Left renal cortex interstitium (tissue), 4 donors: ENCODE results near the gene PKDCC. TPM values are rescaled to one million over a fixed set of nuclear protein-coding genes. Genes with fewer than 3 reads are reported as not detected.
"Not testable (repeated sequence)": the region's sequence is repeated elsewhere in the genome, so short reads cannot be mapped to it uniquely, and the experiment has no call there.

Experiments
- DNase-seq, 4 donors: peaks; one replicate each; pipeline ENCODE4 v3.0.0-alpha.2; 2013; ENCODE audit warnings: low read depth in 4 of 4, low spot score in 2 of 4, missing footprints in 1 of 4
- polyA plus RNA-seq, 4 donors: library from polyadenylated mRNA; unstranded; fragments of 120-200 nt; gene quantifications; one replicate each; pipeline ENCODE4 v1.2.1, GENCODE V29; 2013; ENCODE audit not compliant: insufficient read length in 4 of 4

Gene PKDCC
- polyA plus RNA-seq, 4 donors = 337 to 427 (median 394) TPM

DNA sequence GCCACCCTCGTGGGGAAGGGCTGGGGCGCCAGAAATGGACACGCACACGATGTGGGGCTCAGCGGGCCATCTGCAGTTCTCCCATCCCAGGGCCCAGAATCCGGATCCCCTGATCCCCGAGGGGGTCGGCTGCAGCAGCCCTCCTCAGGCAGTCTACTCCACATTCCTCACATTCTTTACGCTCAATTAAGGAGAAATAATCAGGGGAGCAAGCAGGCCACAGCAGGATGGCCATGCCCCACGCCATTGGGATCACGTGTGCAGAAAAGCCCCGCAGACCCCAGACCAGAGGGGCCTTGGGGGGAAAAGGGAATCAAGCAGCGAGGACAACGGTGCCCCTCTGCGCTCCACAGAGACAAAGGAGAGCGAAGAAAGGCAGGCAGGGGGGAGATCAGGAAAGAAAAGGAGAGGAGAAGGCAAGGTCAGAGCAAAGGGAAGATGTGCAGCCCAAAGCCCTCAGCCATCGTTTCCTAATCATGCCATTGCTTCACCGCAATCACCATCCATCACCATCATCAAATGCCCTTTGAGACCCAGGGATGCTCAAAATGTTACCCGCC, 17.5 kb upstream of the PKDCC start:
- DNase-seq = no peak

- no peak for DNase-seq
Observed at GRCh38 chr2:42030829-42031228, 17.0 kb upstream of the PKDCC start.

- DNase-seq = no peak
Observed at GRCh38 chr2:42031281-42032223, 16.3 kb upstream of the PKDCC start.

DNA sequence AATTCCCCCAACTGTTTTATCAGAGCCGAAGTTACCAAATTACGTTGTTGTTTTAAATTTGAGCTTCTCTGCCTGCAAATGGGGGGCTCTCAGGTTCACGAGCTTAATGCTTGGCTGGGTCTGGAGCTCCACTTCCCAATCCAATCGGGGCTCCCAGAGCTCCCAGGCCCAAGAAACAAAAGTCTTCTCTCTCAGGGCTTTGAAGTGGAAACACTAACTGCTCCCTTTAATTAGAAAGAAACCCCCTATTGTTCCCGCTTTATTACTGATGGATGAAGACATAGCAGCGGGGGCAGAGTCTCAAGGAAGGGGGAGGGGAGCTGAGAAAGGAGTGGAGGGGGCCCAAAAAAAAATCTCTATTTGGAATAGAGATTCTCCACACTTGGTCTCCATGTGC, 15.6 kb upstream of the PKDCC start:
- DNase-seq = no peak

GRCh38 chr2:42032745-42033144, 15.1 kb upstream of the PKDCC start:
- no peak for DNase-seq

DNA sequence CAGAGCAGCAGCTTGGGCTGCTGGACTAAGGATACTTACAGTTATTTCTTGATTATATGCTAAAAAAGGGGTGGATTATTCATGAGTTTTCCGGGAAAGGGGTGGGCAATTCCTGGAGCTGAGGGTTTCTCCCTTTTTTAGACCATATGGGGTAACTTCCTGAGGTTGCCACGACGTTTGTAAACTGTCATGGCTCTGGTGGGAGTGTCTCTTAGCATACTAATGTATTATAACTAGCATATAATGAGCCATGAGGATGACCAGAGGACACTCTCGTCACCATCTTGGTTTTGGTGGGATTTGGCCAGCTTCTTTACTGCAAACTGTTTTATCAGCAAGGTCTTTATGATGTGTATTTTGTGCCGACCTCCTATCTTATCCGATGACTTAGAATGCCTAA, 13.7 kb upstream of the PKDCC start:
- not testable (repeated sequence) for DNase-seq

- DNase-seq = no peak
Observed at GRCh38 chr2:42035241-42035640, 12.6 kb upstream of the PKDCC start.

GRCh38 chr2:42036413-42036812, 11.4 kb upstream of the PKDCC start:
- no peak for DNase-seq

GRCh38 chr2:42036940-42037339, 10.9 kb upstream of the PKDCC start:
- no peak for DNase-seq

GRCh38 chr2:42040643-42041278, 7.1 kb upstream of the PKDCC start:
- DNase-seq = no peak

GRCh38 chr2:42041377-42042127, 6.3 kb upstream of the PKDCC start:
- no peak for DNase-seq

- no peak for DNase-seq
Observed at GRCh38 chr2:42042631-42043355, 5.0 kb upstream of the PKDCC start.

DNA sequence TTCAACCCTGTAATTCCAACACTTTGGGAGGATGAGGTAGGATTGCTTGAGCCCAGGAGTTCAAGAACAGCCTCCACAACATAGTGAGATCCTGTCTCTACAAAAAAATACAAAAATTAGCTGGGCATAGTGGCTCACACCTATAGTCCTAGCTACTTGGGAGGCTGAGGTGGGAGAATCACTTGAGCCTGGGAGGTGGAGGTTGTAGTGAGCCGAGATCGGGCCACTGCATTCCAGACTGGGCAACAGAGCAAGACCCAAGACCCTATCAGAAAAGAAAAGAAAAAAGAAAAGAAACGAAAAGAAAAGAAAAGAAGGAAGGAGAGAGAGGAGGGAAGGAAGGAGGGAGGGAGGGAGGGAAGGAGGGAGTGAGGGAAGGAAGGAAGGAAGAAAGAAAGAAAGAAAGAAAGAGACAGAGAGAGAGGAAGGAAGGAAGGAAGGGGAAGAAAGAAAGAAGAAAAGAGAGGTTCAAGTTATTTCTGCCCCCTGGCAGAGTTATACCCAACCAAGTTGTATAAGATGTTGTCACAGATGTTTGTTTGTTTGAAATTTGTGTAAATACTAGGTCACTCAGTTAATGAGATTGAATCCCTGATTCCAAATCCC, 3.9 kb upstream of the PKDCC start:
- no peak for DNase-seq

DNA sequence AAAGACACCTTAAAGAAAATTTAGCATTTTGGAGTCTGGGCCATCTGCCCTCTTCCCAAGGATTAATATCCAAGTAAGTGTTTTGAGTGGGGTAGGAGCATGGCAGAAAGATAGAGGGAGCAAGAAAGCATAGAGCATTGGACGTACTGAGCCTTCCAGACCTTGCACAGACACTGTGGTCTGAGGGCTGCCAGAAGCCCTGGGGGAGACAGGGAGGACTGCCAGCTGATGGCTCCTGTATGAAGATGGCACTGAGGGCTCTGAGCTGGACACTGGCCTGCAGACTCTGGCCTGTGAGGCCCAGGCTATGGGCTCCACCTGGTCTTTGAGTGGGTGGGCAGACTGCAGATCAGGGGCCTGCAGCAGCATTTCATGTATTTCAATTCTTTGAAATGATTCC, 2.9 kb upstream of the PKDCC start:
- DNase-seq = no peak

- DNase-seq = no peak
Observed at GRCh38 chr2:42045352-42045751, 2.5 kb upstream of the PKDCC start.

DNA sequence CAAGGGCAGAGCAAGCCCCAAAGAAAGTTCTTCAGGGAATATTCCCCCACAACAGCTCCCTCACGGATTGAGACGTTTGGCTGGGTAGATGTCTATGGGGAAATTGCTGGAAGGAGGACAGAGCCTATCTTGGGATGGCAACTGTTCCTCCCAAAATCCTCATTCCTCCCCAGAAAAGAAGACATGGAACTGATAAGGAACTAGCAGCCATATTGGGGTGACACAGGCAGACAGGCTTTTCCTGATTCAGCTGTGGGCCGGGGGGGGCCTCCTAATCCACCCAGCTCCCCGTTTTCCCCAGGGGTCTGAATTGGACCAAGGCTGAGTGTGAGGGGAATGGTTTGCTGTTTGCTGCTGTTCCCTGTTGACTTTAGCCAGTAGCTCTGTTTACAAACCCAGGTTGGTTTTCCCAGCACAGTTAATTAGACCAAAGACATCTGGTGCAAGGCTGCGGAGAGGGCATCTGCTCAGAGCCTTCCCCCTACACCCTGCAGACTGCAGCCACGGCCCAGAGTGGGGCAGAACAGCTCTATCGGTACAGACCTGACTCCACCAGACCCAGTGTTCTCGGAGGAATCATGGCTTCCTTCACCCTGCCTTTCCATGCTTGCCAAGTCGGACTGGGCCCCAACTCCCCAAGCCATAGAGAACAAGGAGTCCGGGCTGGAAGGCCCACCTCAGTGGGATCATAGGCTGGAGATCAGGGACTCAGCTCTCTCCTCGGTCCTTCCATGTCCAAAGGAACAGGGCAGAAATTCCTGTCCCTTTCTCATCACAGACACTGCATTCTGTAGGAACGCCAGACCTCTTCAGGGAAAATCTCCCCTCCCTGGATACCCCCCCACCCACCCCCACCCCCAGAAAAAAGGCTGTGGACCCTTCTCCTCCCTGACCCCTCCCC, 1.7 kb upstream of the PKDCC start:
- DNase-seq = no peak

- no peak for DNase-seq
Observed at GRCh38 chr2:42046819-42047487, 868 bp upstream of the PKDCC start.
